Measurements from ENCODE around the gene KIF26B.

The KIF26B gene

GRCh38 chr1:245434280-245434679, 279.5 kb downstream of the KIF26B start:
- FAIRE-seq (no peak), DNase-seq (ENCODE audit: insufficient read length, low spot score) (no peak)
- TF ChIP-seq POU2F2 (IDR thresholded peaks at IDR 0.05; ENCODE audit: low read depth, low read length) (no peak), PAX5 (IDR thresholded peaks at IDR 0.05; ENCODE audit: insufficient read depth, low read length, severe bottlenecking) (no peak)

- DNase-seq (ENCODE audit: insufficient read length, low spot score) (no peak), FAIRE-seq (no peak)
- TF ChIP-seq PAX5 (IDR thresholded peaks at IDR 0.05; ENCODE audit: insufficient read depth, low read length, severe bottlenecking): no peak
- no peak for TF ChIP-seq POLR2A (IDR thresholded peaks at IDR 0.05; ENCODE audit: low read depth, low read length)
- no peak for TF ChIP-seq POLR2AphosphoS5 (IDR thresholded peaks at IDR 0.05; ENCODE audit: low read depth, low read length)
- no peak for TF ChIP-seq TAF1 (IDR thresholded peaks at IDR 0.05; ENCODE audit: low read depth, low read length)
- TF ChIP-seq POU2F2 (IDR thresholded peaks at IDR 0.05; ENCODE audit: low read depth, low read length): no peak
- TF ChIP-seq SPI1 (IDR thresholded peaks at IDR 0.05; ENCODE audit: low read depth, low read length): no peak
These were observed 281.6 kb downstream of the KIF26B start for GRCh38 chr1:245436407-245436806.

DNA sequence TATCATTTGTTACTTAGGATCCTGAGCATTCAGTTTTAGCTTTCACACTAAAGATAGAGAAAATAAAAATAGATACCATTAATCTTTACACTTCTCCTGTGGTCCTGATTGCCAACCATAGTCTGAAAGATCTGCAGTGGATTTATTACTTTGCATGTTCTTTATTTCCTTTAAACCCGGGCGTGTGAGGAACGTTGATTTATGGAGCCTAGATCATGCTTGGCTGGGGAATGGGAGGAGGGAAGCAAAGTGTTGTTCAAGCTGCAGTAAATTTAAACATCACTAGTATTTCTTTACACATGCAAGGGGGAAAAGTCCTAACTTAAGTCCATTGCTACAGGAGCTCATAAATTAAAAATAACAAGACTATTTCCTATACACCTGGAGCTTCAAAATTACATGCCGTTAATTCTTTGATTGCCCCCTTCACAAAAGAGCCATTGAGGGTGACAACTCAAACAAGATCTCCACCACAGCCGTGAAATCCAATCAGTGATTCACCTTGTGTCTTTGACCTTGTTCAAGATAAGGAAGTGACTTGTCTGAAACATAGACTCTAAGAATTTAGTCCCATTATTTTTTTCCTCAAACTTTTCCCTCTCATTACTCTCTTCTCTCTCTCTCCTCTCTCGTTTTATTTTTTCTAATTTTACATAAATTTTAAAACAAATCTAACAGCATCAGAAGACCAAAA, 282.7 kb downstream of the KIF26B start:
- FAIRE-seq (no peak), DNase-seq (ENCODE audit: insufficient read length, low spot score) (no peak)
- TF ChIP-seq PAX5 (IDR thresholded peaks at IDR 0.05; ENCODE audit: insufficient read depth, low read length, severe bottlenecking): no peak

- DNase-seq (ENCODE audit: insufficient read length, low spot score) (no peak), FAIRE-seq (no peak)
- TF ChIP-seq POU2F2 (IDR thresholded peaks at IDR 0.05; ENCODE audit: low read depth, low read length) (no peak), PAX5 (IDR thresholded peaks at IDR 0.05; ENCODE audit: insufficient read depth, low read length, severe bottlenecking) (no peak), SPI1 (IDR thresholded peaks at IDR 0.05; ENCODE audit: low read depth, low read length) (no peak), POLR2AphosphoS5 (IDR thresholded peaks at IDR 0.05; ENCODE audit: low read depth, low read length) (no peak), POLR2A (IDR thresholded peaks at IDR 0.05; ENCODE audit: low read depth, low read length) (no peak), TAF1 (IDR thresholded peaks at IDR 0.05; ENCODE audit: low read depth, low read length) (no peak)
These were observed 286.1 kb downstream of the KIF26B start for GRCh38 chr1:245440922-245441321.

DNA sequence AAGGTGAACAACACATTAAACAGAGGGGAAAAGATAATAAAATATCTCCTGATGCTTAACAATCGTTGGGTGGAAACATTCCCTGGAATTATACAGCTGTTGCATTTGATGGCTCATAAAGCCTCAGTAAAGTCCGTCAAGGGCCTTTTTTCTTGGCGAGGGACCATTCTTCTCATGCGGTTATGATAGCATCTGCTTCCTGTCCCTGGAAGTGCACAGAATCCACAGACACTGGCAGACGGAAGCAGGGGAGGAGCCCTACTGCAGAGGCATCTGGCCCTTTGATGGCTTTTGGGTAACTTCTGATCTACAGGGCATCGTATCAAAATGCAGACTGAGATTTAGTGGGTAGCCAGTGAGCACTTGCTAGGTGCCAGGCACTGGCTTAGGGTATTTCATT, 286.9 kb downstream of the KIF26B start:
- no peak for DNase-seq (ENCODE audit: insufficient read length, low spot score)

GRCh38 chr1:245444147-245444828, 289.5 kb downstream of the KIF26B start:
- TF ChIP-seq TAF1 (IDR thresholded peaks at IDR 0.05; ENCODE audit: low read depth, low read length): no peak
- no peak for TF ChIP-seq PAX5 (IDR thresholded peaks at IDR 0.05; ENCODE audit: insufficient read depth, low read length, severe bottlenecking)
- DNase-seq (ENCODE audit: insufficient read length, low spot score) (no peak), FAIRE-seq (no peak)

More for the DNA sequence above, 286.9 kb downstream of the KIF26B start:
- no peak for TF ChIP-seq SPI1 (IDR thresholded peaks at IDR 0.05; ENCODE audit: low read depth, low read length)
- TF ChIP-seq POU2F2 (IDR thresholded peaks at IDR 0.05; ENCODE audit: low read depth, low read length): no peak
- no peak for TF ChIP-seq POLR2AphosphoS5 (IDR thresholded peaks at IDR 0.05; ENCODE audit: low read depth, low read length)
- no peak for TF ChIP-seq PAX5 (IDR thresholded peaks at IDR 0.05; ENCODE audit: insufficient read depth, low read length, severe bottlenecking)
- TF ChIP-seq TAF1 (IDR thresholded peaks at IDR 0.05; ENCODE audit: low read depth, low read length): no peak
- TF ChIP-seq POLR2A (IDR thresholded peaks at IDR 0.05; ENCODE audit: low read depth, low read length): no peak
- no peak for FAIRE-seq

DNA sequence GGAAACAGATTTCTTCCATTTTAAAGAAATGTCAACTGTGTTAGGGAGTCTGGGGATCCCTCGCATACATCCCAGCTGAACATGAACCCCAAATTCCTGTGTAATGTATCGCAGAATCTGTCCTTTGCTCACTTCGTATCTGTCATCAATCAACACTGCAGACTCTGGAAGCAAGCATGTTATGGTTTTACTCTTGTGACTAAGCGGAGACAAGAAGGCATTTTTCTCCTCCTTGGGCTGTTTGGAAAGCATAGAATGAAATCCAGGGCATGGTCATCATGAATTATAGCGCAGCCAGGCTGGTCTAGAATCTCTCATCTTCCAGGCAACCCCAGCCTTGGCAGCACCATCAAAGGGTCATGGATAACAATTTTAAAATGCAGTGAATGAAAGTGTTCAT, 290.2 kb downstream of the KIF26B start:
- no peak for FAIRE-seq
- DNase-seq (ENCODE audit: insufficient read length, low spot score): no peak
- TF ChIP-seq POLR2A (IDR thresholded peaks at IDR 0.05; ENCODE audit: low read depth, low read length) (no peak), POLR2AphosphoS5 (IDR thresholded peaks at IDR 0.05; ENCODE audit: low read depth, low read length) (no peak), PAX5 (IDR thresholded peaks at IDR 0.05; ENCODE audit: insufficient read depth, low read length, severe bottlenecking) (no peak), SPI1 (IDR thresholded peaks at IDR 0.05; ENCODE audit: low read depth, low read length) (no peak), TAF1 (IDR thresholded peaks at IDR 0.05; ENCODE audit: low read depth, low read length) (no peak), POU2F2 (IDR thresholded peaks at IDR 0.05; ENCODE audit: low read depth, low read length) (no peak)

DNA sequence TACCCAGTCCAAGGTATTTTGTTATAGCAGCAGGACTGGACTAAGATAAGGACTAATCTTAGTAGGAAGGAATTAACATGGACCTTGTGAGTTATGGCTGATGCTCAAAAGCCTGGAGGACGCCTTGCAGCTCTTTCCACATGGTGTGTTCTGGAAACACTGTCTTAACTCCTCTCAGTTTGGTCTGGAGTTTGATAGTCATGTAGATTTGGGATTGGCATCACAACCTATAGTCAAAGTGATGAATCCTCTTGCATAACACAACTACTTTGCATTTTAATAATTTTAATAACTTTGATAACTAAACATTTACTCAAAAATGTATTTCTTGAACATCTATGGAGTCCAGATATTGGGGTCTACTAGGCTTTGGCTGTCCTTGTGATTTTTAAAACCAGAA, 293.7 kb downstream of the KIF26B start:
- FAIRE-seq: no peak
- no peak for DNase-seq (ENCODE audit: insufficient read length, low spot score)
- no peak for TF ChIP-seq POU2F2 (IDR thresholded peaks at IDR 0.05; ENCODE audit: low read depth, low read length)
- no peak for TF ChIP-seq SPI1 (IDR thresholded peaks at IDR 0.05; ENCODE audit: low read depth, low read length)
- no peak for TF ChIP-seq POLR2AphosphoS5 (IDR thresholded peaks at IDR 0.05; ENCODE audit: low read depth, low read length)
- TF ChIP-seq POLR2A (IDR thresholded peaks at IDR 0.05; ENCODE audit: low read depth, low read length): no peak
- TF ChIP-seq TAF1 (IDR thresholded peaks at IDR 0.05; ENCODE audit: low read depth, low read length): no peak
- no peak for TF ChIP-seq PAX5 (IDR thresholded peaks at IDR 0.05; ENCODE audit: insufficient read depth, low read length, severe bottlenecking)

GRCh38 chr1:245448975-245449431, 294.2 kb downstream of the KIF26B start:
- TF ChIP-seq SPI1 (IDR thresholded peaks at IDR 0.05; ENCODE audit: low read depth, low read length): no peak
- TF ChIP-seq POLR2AphosphoS5 (IDR thresholded peaks at IDR 0.05; ENCODE audit: low read depth, low read length): no peak
- TF ChIP-seq TAF1 (IDR thresholded peaks at IDR 0.05; ENCODE audit: low read depth, low read length): no peak
- TF ChIP-seq POU2F2 (IDR thresholded peaks at IDR 0.05; ENCODE audit: low read depth, low read length): no peak
- no peak for TF ChIP-seq POLR2A (IDR thresholded peaks at IDR 0.05; ENCODE audit: low read depth, low read length)
- no peak for TF ChIP-seq PAX5 (IDR thresholded peaks at IDR 0.05; ENCODE audit: insufficient read depth, low read length, severe bottlenecking)
- DNase-seq (ENCODE audit: insufficient read length, low spot score): no peak
- FAIRE-seq: no peak

- TF ChIP-seq POLR2A (IDR thresholded peaks at IDR 0.05; ENCODE audit: low read depth, low read length) (no peak), TAF1 (IDR thresholded peaks at IDR 0.05; ENCODE audit: low read depth, low read length) (no peak), PAX5 (IDR thresholded peaks at IDR 0.05; ENCODE audit: insufficient read depth, low read length, severe bottlenecking) (no peak), POU2F2 (IDR thresholded peaks at IDR 0.05; ENCODE audit: low read depth, low read length) (no peak), POLR2AphosphoS5 (IDR thresholded peaks at IDR 0.05; ENCODE audit: low read depth, low read length) (no peak), SPI1 (IDR thresholded peaks at IDR 0.05; ENCODE audit: low read depth, low read length) (no peak)
- DNase-seq (ENCODE audit: insufficient read length, low spot score) (no peak), FAIRE-seq (no peak)
These were observed 298.8 kb downstream of the KIF26B start for GRCh38 chr1:245453541-245453940.
